CD14-positive monocyte (primary cell): ENCODE measurements around the gene PCSK7. TPM values are rescaled to one million over a fixed set of nuclear protein-coding genes. Genes with fewer than 3 reads are reported as not detected.

Experiments
- DNase-seq, 3 donors: peaks; one replicate each; pipeline ENCODE4 v3.0.0-alpha.2; 2011 to 2022
- H2AFZ ChIP-seq: 2 replicates; pipeline ENCODE4 v1.6.0; 2012; ENCODE audit warnings: mild to moderate bottlenecking, low read depth, low read length, inconsistent platforms; ENCODE audit not compliant: insufficient read depth, poor library complexity, severe bottlenecking
- H3K27ac ChIP-seq, 2 donors: 1 replicate in 1 of 2; 2 replicates in 1 of 2; pipeline ENCODE4 v1.5.1; 2012 to 2013; ENCODE audit warnings: low read length in 2 of 2, control low read depth in 1 of 2, inconsistent platforms in 1 of 2, low read depth in 1 of 2, mild to moderate bottlenecking in 1 of 2
- H3K27me3 ChIP-seq, 2 donors: one replicate each; pipeline versions ENCODE4 v1.6.0 to v1.6.1; 2011 to 2013; ENCODE audit warnings: low read length in 2 of 2; ENCODE audit not compliant: control insufficient read depth in 2 of 2, insufficient read depth in 2 of 2
- H3K36me3 ChIP-seq, 2 donors: replicated peaks in 1 of 2; 1 replicate in 1 of 2; 2 replicates in 1 of 2; pipeline versions ENCODE4 v1.5.1 to v1.6.1; 2012 to 2013; ENCODE audit warnings: low read length in 2 of 2, control low read depth in 1 of 2, inconsistent platforms in 1 of 2, mild to moderate bottlenecking in 1 of 2; ENCODE audit not compliant: insufficient read depth in 2 of 2, control insufficient read depth in 1 of 2
- H3K4me1 ChIP-seq, 2 donors: 1 replicate in 1 of 2; 2 replicates in 1 of 2; pipeline versions ENCODE4 v1.5.1 to v1.6.1; 2012 to 2013; ENCODE audit warnings: low read length in 2 of 2, control low read depth in 1 of 2, inconsistent platforms in 1 of 2, mild to moderate bottlenecking in 1 of 2, moderate library complexity in 1 of 2; ENCODE audit not compliant: insufficient read depth in 2 of 2, control insufficient read depth in 1 of 2
- H3K4me2 ChIP-seq: replicated peaks from 2 replicates; pipeline ENCODE3; 2012; ENCODE audit warnings: low read length, moderate library complexity, mild to moderate bottlenecking; ENCODE audit not compliant: poor library complexity, severe bottlenecking; ENCODE audit errors: extremely low read depth
- H3K4me3 ChIP-seq, 3 experiments: fragments of 200-600 bp in 1 of 3; sonication (generic) in 1 of 3; replicated peaks in 1 of 3; 1 replicate in 2 of 3; 2 replicates in 1 of 3; pipeline ENCODE4 v1.5.1; 2011 to 2013; ENCODE audit warnings: low read length in 3 of 3, mild to moderate bottlenecking in 3 of 3, control low read depth in 2 of 3, low read depth in 2 of 3, inconsistent platforms in 1 of 3, moderate library complexity in 1 of 3
- H3K79me2 ChIP-seq: 2 replicates; pipeline ENCODE4 v1.6.0; 2012; ENCODE audit warnings: mild to moderate bottlenecking, control low read depth, inconsistent platforms, low read length, moderate library complexity; ENCODE audit not compliant: insufficient read depth
- H3K9ac ChIP-seq: 2 replicates; pipeline ENCODE4 v1.6.0; 2017; ENCODE audit warnings: low read length, mild to moderate bottlenecking; ENCODE audit not compliant: insufficient read depth, poor library complexity, severe bottlenecking
- H3K9me3 ChIP-seq, 2 donors: replicated peaks in 1 of 2; 1 replicate in 1 of 2; 2 replicates in 1 of 2; pipeline versions ENCODE4 v1.5.1 to v1.6.1; 2012 to 2013; ENCODE audit warnings: low read length in 2 of 2, control low read depth in 1 of 2; ENCODE audit not compliant: control insufficient read depth in 1 of 2, insufficient read depth in 1 of 2
- H4K20me1 ChIP-seq: 2 replicates; pipeline ENCODE4 v1.6.0; 2012; ENCODE audit warnings: mild to moderate bottlenecking, low read length, control low read depth, moderate library complexity; ENCODE audit not compliant: insufficient read depth
- H3K27ac Mint-ChIP-seq, 7 donors: one replicate each; pipeline ENCODE4 v1.8.0; 2020; ENCODE audit warnings: mild to moderate bottlenecking in 7 of 7, mixed read lengths in 7 of 7, moderate library complexity in 6 of 7, inconsistent platforms in 2 of 7
- H3K27me3 Mint-ChIP-seq, 3 donors: one replicate each; pipeline ENCODE4 v1.8.0; 2021 to 2022; ENCODE audit warnings: low read depth in 3 of 3, mild to moderate bottlenecking in 3 of 3, mixed read lengths in 3 of 3, moderate library complexity in 3 of 3, inconsistent platforms in 1 of 3
- H3K36me3 Mint-ChIP-seq, 2 donors: one replicate each; pipeline ENCODE4 v1.8.0; 2020; ENCODE audit warnings: mixed read lengths in 2 of 2, inconsistent platforms in 1 of 2, mild to moderate bottlenecking in 1 of 2
- H3K4me1 Mint-ChIP-seq: one replicate; pipeline ENCODE4 v1.8.0; 2020; ENCODE audit warnings: mild to moderate bottlenecking, mixed read lengths
- H3K4me3 Mint-ChIP-seq, 2 donors: one replicate each; pipeline ENCODE4 v1.8.0; 2020; ENCODE audit warnings: mild to moderate bottlenecking in 2 of 2, mixed read lengths in 2 of 2, moderate library complexity in 1 of 2
- H3K9me3 Mint-ChIP-seq, 7 donors: one replicate each; pipeline ENCODE4 v1.8.0; 2020 to 2022; ENCODE audit warnings: mixed read lengths in 7 of 7, mild to moderate bottlenecking in 6 of 7, moderate library complexity in 6 of 7, inconsistent platforms in 2 of 7
- CTCF ChIP-seq: fragments of 200-600 bp; IDR thresholded peaks from one replicate; pipeline ENCODE4 v1.8.0; 2022; ENCODE audit warnings: antibody characterized with exemption, mild to moderate bottlenecking
- WGBS: methylation state at CpG from one replicate; pipeline ENCODE4 v1.1.5; 2013; ENCODE audit warnings: missing lambda C conversion rate; ENCODE audit not compliant: insufficient coverage; 5-methylcytosine and 5-hydroxymethylcytosine counted together
- intact Hi-C, 2 donors: fragments of 100-400 bp; cut with micrococcal nuclease; formaldehyde crosslinking; loops; one replicate each; pipeline versions ENCODE4 v1.15.0 to v1.15.1; 2023
- polyA plus RNA-seq, 3 donors: library from polyadenylated mRNA; depleted of rRNA in 1 of 3; unstranded in 2 of 3; stranded (reverse) in 1 of 3; fragments of 300-500 nt in 2 of 3; fragments of >200 nt in 1 of 3; fragmentation: Illumina TruSeq in 2 of 3; gene quantifications; 1 replicate in 2 of 3; 2 replicates in 1 of 3; pipeline ENCODE4 v1.2.3, GENCODE V29; 2012 to 2021

PCSK7 gene
- polyA plus RNA-seq, 3 donors, result 6.1 to 93.8 (median 9.5) TPM

GRCh38 chr11:117191680-117192400 lies 40.0 kb downstream of the PCSK7 start:
- no peak for DNase-seq
- H3K27ac Mint-ChIP-seq, result peak overlapping the region in 5 of 7 donors; percentile 18 to 85 (median 54)
- Histone ChIP-seq H4K20me1 (no peaks in the 10 kb centered on the region), H3K9ac (no peak overlapping the region), H3K4me1 (peaks cover 57 to 61% of the 10 kb centered on the region in 2 donors), H3K36me3 (peaks cover 69 to 74% of the 10 kb centered on the region in 2 donors), H3K27me3 (no peaks in the 10 kb centered on the region), H3K9me3 (no peaks in the 10 kb centered on the region), H2AFZ (no peak overlapping the region), H3K27ac (no peak overlapping the region), H3K4me2 (no peak overlapping the region), H3K79me2 (peaks cover 13% of the 10 kb centered on the region), H3K4me3 (no peak overlapping the region)
- peaks cover 79 to 99% of the 10 kb centered on the region in 2 donors for H3K36me3 Mint-ChIP-seq
- peaks cover 0 to 2% (median 0%) of the 10 kb centered on the region in 7 donors for H3K9me3 Mint-ChIP-seq
- no peak overlapping the region for H3K4me3 Mint-ChIP-seq
- peaks cover 55% of the 10 kb centered on the region for H3K4me1 Mint-ChIP-seq
- WGBS, result 97% methylated on average over 21 of the region's 26 CpGs
- H3K27me3 Mint-ChIP-seq, result peaks cover 0 to 2% (median 1%) of the 10 kb centered on the region in 3 donors
- intact Hi-C loops, result no loop called here
- TF ChIP-seq CTCF, result no peak

GRCh38 chr11:117189941-117190544 lies 41.8 kb downstream of the PCSK7 start:
- peak overlapping the region; percentile 55 for H3K9ac ChIP-seq
- H4K20me1 ChIP-seq, result no peaks in the 10 kb centered on the region
- DNase-seq, result no peak
- H3K4me2 ChIP-seq, result peak overlapping the region; percentile 69
- H3K4me3 ChIP-seq, result peak overlapping the region in 1 of 3 experiments; percentile 69
- Mint-ChIP-seq H3K27ac (peak overlapping the region; percentile 86 to 97 (median 93)), H3K9me3 (no peaks in the 10 kb centered on the region), H3K4me1 (peaks cover 64% of the 10 kb centered on the region), H3K27me3 (peaks cover 0 to 2% (median 1%) of the 10 kb centered on the region in 3 donors), H3K36me3 (peaks cover 70 to 92% of the 10 kb centered on the region in 2 donors), H3K4me3 (no peak overlapping the region)
- 39% methylated on average over 6 of the region's 8 CpGs for WGBS
- peaks cover 18% of the 10 kb centered on the region for H3K79me2 ChIP-seq
- intact Hi-C loops, result no loop called here
- H3K27me3 ChIP-seq, result no peaks in the 10 kb centered on the region
- H3K4me1 ChIP-seq, result peaks cover 65 to 67% of the 10 kb centered on the region in 2 donors
- H3K9me3 ChIP-seq, result no peaks in the 10 kb centered on the region
- TF ChIP-seq CTCF, result no peak
- peak overlapping the region; percentile 85 to 90 for H3K27ac ChIP-seq
- peaks cover 56 to 57% of the 10 kb centered on the region in 2 donors for H3K36me3 ChIP-seq
- H2AFZ ChIP-seq, result peak overlapping the region; percentile 66
